BJ (cell line): ENCODE data around the gene MICA. TPM values are rescaled to one million over a fixed set of nuclear protein-coding genes. Genes with fewer than 3 reads are reported as not detected.
A peak's percentile ranks its signal among the peaks of the same experiment; 100 is the strongest.

Experiments used
- CTCF ChIA-PET: fragments of 350-600 bp; formaldehyde crosslinking; extraction: SDS; loops from one replicate; lab custom pipeline; 2021; ENCODE audit warnings: antibody characterized with exemption, inconsistent platforms; lab: Yijun Ruan, JAX
- POLR2A ChIA-PET: fragments of 300-600 bp; sonication (Branson Sonifier 250); formaldehyde crosslinking; extraction: SDS; loops from one replicate; lab custom pipeline; 2021; ENCODE audit warnings: antibody characterized with exemption; lab: Charles Lee
- DNase-seq: peaks from one replicate; pipeline ENCODE4 v3.0.0-alpha.2; 2011; ENCODE audit warnings: low read depth
- H3K27me3 ChIP-seq: 2 replicates; pipeline ENCODE4 v1.6.0; 2011; ENCODE audit warnings: low read length; ENCODE audit not compliant: control insufficient read depth, insufficient read depth
- H3K36me3 ChIP-seq: 2 replicates; pipeline ENCODE4 v1.5.1; 2011; ENCODE audit warnings: low read length; ENCODE audit not compliant: control insufficient read depth, insufficient read depth
- H3K4me3 ChIP-seq: 2 replicates; pipeline ENCODE4 v1.5.1; 2011; ENCODE audit warnings: low read depth, mild to moderate bottlenecking, control low read depth, low read length
- CTCF ChIP-seq: IDR thresholded peaks from 2 replicates; pipeline ENCODE4 v1.5.1; 2011; ENCODE audit warnings: low read depth, mild to moderate bottlenecking, control low read depth, inconsistent platforms, low read length, moderate library complexity; ENCODE audit not compliant: insufficient read depth
- polyA plus RNA-seq: library from polyadenylated mRNA; depleted of rRNA; stranded (reverse); fragments of >200 nt; gene quantifications from 2 replicates; pipeline ENCODE4 v1.2.3, GENCODE V29; 2011; rRNA removed
- small RNA-seq: library from RNA; depleted of rRNA; stranded (forward); fragments of <200 nt; gene quantifications from one replicate; pipeline ENCODE3, GENCODE V24; 2012; ENCODE audit warnings: low replicate concordance, low read depth; ENCODE audit not compliant: insufficient read length

The MICA gene
- polyA plus RNA-seq, 1 experiment = 96.1 TPM

- POLR2A ChIA-PET = no interaction called here
- DNase-seq = no peak
- CTCF ChIA-PET = interaction anchor here (0.9 to 2.2 kb wide), 3 partner anchors 9 to 35 kb away, joined by 3 to 9 read pairs (median 3); no protein-coding TSS in a partner anchor
- no peak for TF ChIP-seq CTCF
- Histone ChIP-seq H3K36me3 (no peaks in the 10 kb centered on the region), H3K4me3 (no peak overlapping the region), H3K27me3 (peaks cover 7% of the 10 kb centered on the region)
Observed at GRCh38 chr6:31462026-31462963, 58.9 kb downstream of the MICA start.

- H3K4me3 ChIP-seq = no peak overlapping the region; the same call in 1 of the 2 replicates
- peak; percentile 22 for DNase-seq
- CTCF ChIA-PET = interaction anchor here (0.9 to 2.2 kb wide), 3 partner anchors 8 to 34 kb away, joined by 3 to 9 read pairs (median 3); no protein-coding TSS in a partner anchor
- H3K27me3 ChIP-seq = peaks cover 3% of the 10 kb centered on the region
- TF ChIP-seq CTCF = no peak
- POLR2A ChIA-PET = no interaction called here
- no peaks in the 10 kb centered on the region for H3K36me3 ChIP-seq
Observed at GRCh38 chr6:31462964-31463870, 59.8 kb downstream of the MICA start.

DNA sequence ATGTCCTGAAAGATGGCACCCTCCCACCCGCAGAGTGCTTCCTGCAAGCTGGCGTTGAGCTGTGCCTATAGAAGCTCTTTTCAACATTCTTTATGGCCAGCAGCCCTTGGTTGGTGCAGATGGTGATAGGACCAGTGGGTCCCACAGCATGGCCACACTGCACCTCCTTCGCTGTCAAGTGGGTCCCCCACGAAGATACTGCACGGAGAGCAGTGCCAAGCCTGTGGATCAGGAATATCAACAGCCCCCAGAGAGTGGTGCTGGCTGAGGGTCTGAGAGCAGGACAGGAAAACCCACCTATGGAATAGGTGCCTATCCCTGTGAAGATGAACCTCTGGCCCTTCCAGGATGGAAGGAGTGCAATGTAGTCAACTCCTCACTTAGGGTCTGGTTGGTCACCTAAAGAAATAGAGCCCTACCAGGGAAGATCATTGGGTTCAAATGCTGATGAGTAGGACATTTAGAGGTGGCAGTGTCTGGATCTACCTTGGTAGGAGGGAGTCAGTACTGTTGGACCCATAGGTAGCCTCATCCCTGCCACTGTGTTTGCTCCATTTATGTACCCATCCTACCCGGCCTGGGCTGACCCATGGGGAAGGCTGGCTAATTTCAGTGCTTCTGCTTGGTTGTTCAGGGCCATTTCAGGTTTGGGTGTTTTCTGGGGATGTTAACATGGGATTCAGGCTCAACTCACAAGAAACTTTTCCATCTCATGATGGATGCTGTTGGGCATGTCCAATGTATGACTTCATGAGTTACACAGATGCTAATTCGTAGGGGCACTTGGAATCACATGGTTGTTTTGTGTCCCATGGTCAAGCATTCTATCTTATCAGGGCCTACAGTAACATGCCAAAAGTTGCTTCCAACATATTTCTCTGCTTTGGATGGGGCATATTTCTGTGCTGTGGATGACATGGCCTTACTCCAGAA is 61.1 kb downstream of the MICA start:
- ChIA-PET POLR2A (no interaction called here), CTCF (no interaction called here)
- H3K4me3 ChIP-seq = no peak overlapping the region
- DNase-seq = no peak
- no peaks in the 10 kb centered on the region for H3K36me3 ChIP-seq
- TF ChIP-seq CTCF = no peak
- H3K27me3 ChIP-seq = peaks cover 3% of the 10 kb centered on the region

Small RNA genes lying within 50 kb of the gene (small RNA-seq; reads per million reads assigned to genes)
- gene HLA-S (not detected), gene MIR6891 (not detected), gene RF00019 (not detected), gene RNU6-283P (not detected)

Other genes with a start within 250 kb of the MICA start
- gene CCHCR1, start 245.8 kb upstream of the MICA start, polyA plus RNA-seq = 11.0 and 15.5 TPM in 2 replicates
- 8.5 and 10.4 TPM in 2 replicates for gene TCF19, start 245.0 kb upstream of the MICA start, polyA plus RNA-seq
- gene POU5F1, start 232.9 kb upstream of the MICA start, polyA plus RNA-seq = 0.11 and 0.22 TPM in 2 replicates
- 435 and 776 TPM in 2 replicates for gene HLA-C, start 131.5 kb upstream of the MICA start, polyA plus RNA-seq
- gene HLA-B, start 46.4 kb upstream of the MICA start, polyA plus RNA-seq = 1,142 and 1,777 TPM in 2 replicates
- 21.9 and 23.4 TPM in 2 replicates for gene MICB, start 94.5 kb downstream of the MICA start, polyA plus RNA-seq
- gene MCCD1, start 125.4 kb downstream of the MICA start, polyA plus RNA-seq = not detected in 2 replicates
- gene DDX39B, start 138.4 kb downstream of the MICA start, polyA plus RNA-seq = 412 and 584 TPM in 2 replicates
- gene ATP6V1G2, start 143.0 kb downstream of the MICA start, polyA plus RNA-seq = 2.7 and 3.6 TPM in 2 replicates
- gene NFKBIL1, start 144.0 kb downstream of the MICA start, polyA plus RNA-seq = 10.8 and 13.6 TPM in 2 replicates
- gene LTA, start 168.7 kb downstream of the MICA start, polyA plus RNA-seq = not detected in 2 replicates
- gene TNF, start 172.0 kb downstream of the MICA start, polyA plus RNA-seq = not detected in 2 replicates
- not detected in 2 replicates for gene LTB, start 178.8 kb downstream of the MICA start, polyA plus RNA-seq
- 0.18 and 0.42 TPM in 2 replicates for gene LST1, start 182.7 kb downstream of the MICA start, polyA plus RNA-seq
- not detected in 2 replicates for gene NCR3, start 189.4 kb downstream of the MICA start, polyA plus RNA-seq
- gene AIF1, start 211.6 kb downstream of the MICA start, polyA plus RNA-seq = not detected in 2 replicates
- gene PRRC2A, start 217.1 kb downstream of the MICA start, polyA plus RNA-seq = 23.8 and 47.3 TPM in 2 replicates
- 42.6 and 113 TPM in 2 replicates for gene BAG6, start 249.1 kb downstream of the MICA start, polyA plus RNA-seq